Subcutaneous abdominal adipose tissue (tissue), 5 donors: ENCODE results near the gene ERLIN1.
A peak's percentile ranks its signal among the peaks of the same experiment; 100 is the strongest.

Experiments used
- H3K27ac ChIP-seq: one replicate; pipeline ENCODE4 v1.7.0; 2013; ENCODE audit warnings: low read depth, mild to moderate bottlenecking, inconsistent platforms, low read length, moderate library complexity
- H3K27me3 ChIP-seq, 5 donors: one replicate each; pipeline ENCODE4 v1.7.0; 2013; ENCODE audit warnings: low read length in 5 of 5, inconsistent platforms in 1 of 5; ENCODE audit not compliant: control insufficient read depth in 5 of 5, insufficient read depth in 4 of 5
- H3K36me3 ChIP-seq, 5 donors: one replicate each; pipeline ENCODE4 v1.7.0; 2013; ENCODE audit warnings: low read length in 5 of 5; ENCODE audit not compliant: control insufficient read depth in 5 of 5, insufficient read depth in 5 of 5
- H3K4me1 ChIP-seq, 5 donors: one replicate each; pipeline ENCODE4 v1.7.0; 2013; ENCODE audit warnings: low read length in 5 of 5, mild to moderate bottlenecking in 3 of 5, moderate library complexity in 1 of 5; ENCODE audit not compliant: control insufficient read depth in 5 of 5, insufficient read depth in 5 of 5
- H3K4me3 ChIP-seq, 5 donors: one replicate each; pipeline ENCODE4 v1.7.0; 2013; ENCODE audit warnings: low read length in 5 of 5, low read depth in 1 of 5
- H3K9ac ChIP-seq, 5 donors: one replicate each; pipeline ENCODE4 v1.7.0; 2013; ENCODE audit warnings: low read length in 5 of 5, mild to moderate bottlenecking in 4 of 5, moderate library complexity in 3 of 5
- H3K9me3 ChIP-seq, 5 donors: one replicate each; pipeline ENCODE4 v1.7.0; 2013; ENCODE audit warnings: low read length in 5 of 5; ENCODE audit not compliant: control insufficient read depth in 5 of 5
- donor health status: healthy.
- donor health status: healthy.
- donor health status: healthy.
- donor health status: healthy.
- donor health status: healthy.

The ERLIN1 gene

DNA sequence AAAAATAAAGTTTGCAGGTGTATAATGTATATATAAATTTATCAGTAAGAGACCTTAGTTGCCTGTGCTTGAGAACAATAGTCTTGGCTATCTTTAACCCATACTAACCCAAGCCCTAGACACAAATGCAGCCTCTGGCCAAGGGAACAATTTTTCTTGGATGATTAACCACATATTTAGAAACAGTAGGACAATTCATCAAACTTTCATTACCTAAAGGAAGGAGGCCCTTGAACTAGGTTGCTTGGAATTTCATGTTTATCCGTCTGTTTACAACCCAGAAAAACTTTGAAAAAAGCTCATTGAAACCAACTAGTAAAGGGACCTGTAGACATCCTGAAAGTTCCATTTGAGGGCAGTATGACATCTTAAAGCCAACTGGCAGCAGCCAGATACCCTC is 8.9 kb upstream of the ERLIN1 start:
- H3K4me3 ChIP-seq: no peak overlapping the region
- H3K9me3 ChIP-seq: no peaks in the 10 kb centered on the region
- peaks cover 0 to 4% (median 0%) of the 10 kb centered on the region in 5 donors for H3K4me1 ChIP-seq
- H3K9ac ChIP-seq: no peak overlapping the region
- H3K27ac ChIP-seq: no peak overlapping the region
- peaks cover 51 to 74% (median 66%) of the 10 kb centered on the region in 5 donors for H3K36me3 ChIP-seq
- no peaks in the 10 kb centered on the region for H3K27me3 ChIP-seq

DNA sequence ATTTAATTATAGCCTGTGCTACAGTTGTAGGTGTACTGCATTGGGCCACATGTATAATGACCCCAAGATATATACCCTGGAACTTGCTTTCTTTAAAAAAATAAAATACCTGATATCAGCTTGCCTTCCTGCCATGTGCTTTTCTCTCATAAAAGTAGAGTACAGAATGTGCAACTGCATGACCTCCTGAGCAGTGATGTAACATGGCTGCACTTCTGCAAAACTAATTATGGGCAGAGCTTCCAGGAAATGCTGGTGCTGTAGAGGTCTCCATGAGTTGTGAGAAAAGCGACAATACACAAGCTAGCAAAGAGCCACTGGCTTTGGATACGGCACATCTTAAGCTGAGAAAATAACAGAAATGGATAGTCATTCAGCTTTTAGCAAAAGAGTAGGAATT is 6.5 kb upstream of the ERLIN1 start:
- Histone ChIP-seq H3K36me3 (peaks cover 34 to 60% (median 52%) of the 10 kb centered on the region in 5 donors), H3K27ac (peak overlapping the region; percentile 55), H3K4me1 (peaks cover 0 to 4% (median 0%) of the 10 kb centered on the region in 5 donors), H3K27me3 (no peaks in the 10 kb centered on the region), H3K9me3 (no peaks in the 10 kb centered on the region), H3K4me3 (no peak overlapping the region), H3K9ac (no peak overlapping the region)

DNA sequence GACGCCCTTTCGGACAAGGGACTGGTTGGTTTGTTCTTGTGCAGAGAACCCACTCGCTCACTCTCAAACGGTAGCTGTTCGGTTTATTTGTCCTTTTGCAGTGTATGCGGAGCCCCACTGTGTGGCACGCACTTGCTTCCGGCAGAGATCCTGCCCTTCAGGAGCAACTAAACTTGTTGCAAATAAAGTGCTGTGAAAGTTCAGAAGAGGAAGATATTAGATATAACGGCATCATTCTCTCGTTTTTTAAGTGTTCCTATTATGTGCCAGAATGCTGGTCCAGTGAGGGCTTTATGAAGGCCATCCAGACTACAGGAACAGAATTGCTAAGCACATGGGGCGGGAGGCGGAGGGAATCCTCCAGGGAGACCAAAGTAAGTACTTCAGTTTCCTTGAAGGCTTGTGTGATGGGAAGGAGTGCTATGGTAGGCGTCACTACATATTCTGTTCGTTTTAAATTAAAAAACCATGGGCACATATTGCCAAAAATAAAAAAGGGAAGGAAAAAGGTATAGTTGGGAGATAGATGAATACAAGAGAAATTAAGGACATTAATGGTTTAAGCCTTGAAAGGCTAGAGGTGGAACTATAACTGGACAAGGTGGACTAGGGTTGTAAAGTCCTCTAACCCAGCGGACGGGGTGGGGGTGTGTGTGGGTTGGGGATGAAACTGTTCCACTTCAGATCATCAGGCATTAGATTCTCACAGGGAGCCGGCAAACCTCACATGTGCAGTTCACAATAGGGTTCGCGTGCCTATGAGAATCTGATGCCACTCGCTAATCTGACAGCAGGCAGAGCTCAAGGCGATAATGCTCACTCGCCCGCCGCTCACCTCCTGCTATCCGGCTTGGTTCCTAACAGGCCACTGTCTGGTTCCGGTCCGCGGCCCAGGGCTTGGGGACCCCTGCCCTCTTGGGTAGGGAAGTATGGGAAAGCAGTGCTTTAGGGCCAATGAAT is 704 bp upstream of the ERLIN1 start:
- H3K9me3 ChIP-seq: no peaks in the 10 kb centered on the region
- no peaks in the 10 kb centered on the region for H3K27me3 ChIP-seq
- peaks cover 3 to 29% (median 23%) of the 10 kb centered on the region in 5 donors for H3K4me1 ChIP-seq
- H3K36me3 ChIP-seq: peaks cover 10 to 29% (median 28%) of the 10 kb centered on the region in 5 donors
- H3K9ac ChIP-seq: peak overlapping the region; percentile 86 to 95 (median 92)
- peak overlapping the region; percentile 76 to 100 (median 92) for H3K4me3 ChIP-seq
- H3K27ac ChIP-seq: peak overlapping the region; percentile 93

DNA sequence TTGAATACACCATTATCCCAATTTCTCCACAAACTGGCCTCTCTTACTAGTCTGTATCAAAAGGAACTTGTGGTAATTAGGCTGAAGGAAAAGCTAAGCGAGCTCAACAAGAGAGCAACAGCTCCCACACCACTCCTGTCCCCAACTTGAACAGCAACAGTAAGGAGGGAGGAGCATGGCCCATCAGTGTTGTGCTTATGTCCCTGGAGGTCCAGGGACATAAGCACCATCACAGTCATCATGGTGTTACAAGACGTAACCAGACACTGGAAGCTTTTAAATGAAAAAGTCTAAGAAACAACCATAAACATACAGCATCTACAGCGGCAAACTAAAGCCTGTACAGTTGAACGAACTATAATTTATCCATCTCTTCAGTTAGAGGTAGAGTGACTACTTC is 989 bp downstream of the ERLIN1 start:
- Histone ChIP-seq H3K9ac (peak overlapping the region; percentile 86 to 97 (median 92)), H3K27ac (peak overlapping the region; percentile 93), H3K27me3 (no peaks in the 10 kb centered on the region), H3K4me3 (peak overlapping the region; percentile 76 to 99 (median 92)), H3K9me3 (no peaks in the 10 kb centered on the region), H3K4me1 (peaks cover 3 to 31% (median 23%) of the 10 kb centered on the region in 5 donors), H3K36me3 (peaks cover 0 to 21% (median 12%) of the 10 kb centered on the region in 5 donors)

DNA sequence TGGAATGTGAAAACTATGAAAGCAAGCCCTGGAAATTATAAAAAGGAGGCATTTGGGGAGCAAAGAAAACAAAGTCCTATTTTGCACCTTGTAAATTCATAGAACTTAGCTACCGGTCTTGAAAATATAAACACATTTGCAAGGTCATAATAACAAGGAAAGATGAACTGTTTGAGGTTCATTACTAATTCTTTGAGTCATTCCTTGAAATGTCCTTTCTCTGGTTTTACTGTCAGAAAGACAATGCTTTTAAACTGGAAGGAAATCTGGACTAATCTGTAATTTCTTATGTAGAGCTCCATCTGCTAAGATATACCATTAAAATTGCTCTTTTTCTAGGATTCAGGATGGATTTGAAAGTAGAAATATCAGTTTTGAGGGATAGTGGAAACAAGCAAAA is 1.4 kb downstream of the ERLIN1 start:
- Histone ChIP-seq H3K27me3 (no peaks in the 10 kb centered on the region), H3K9ac (peak overlapping the region in 4 of 5 donors; percentile 86 to 97 (median 94)), H3K36me3 (peaks cover 0 to 22% (median 10%) of the 10 kb centered on the region in 5 donors), H3K9me3 (no peaks in the 10 kb centered on the region), H3K27ac (no peak overlapping the region), H3K4me1 (peaks cover 3 to 32% (median 23%) of the 10 kb centered on the region in 5 donors), H3K4me3 (peak overlapping the region in 4 of 5 donors; percentile 85 to 99 (median 95))

DNA sequence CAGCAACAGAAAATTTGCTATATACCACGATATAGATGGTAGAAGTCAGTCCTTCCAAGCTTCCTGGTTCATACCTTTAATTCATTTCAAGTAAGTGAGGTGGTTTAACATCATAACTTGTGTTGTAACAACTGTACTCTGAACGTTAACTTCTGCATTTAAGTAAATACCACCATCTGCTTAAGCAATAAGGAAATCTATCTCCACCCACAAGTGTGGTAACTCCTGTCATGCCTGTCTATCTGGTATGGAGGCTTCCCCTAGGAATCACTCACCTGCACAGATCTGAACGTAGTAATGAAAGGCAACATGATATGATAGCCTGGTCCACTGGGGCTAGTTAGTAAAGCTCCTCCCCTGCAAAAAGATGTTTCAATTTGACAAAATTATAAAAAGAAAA is 2.3 kb downstream of the ERLIN1 start:
- Histone ChIP-seq H3K4me1 (peaks cover 3 to 40% (median 28%) of the 10 kb centered on the region in 5 donors), H3K36me3 (peaks cover under 1 to 22% (median 11%) of the 10 kb centered on the region in 5 donors), H3K27me3 (no peaks in the 10 kb centered on the region), H3K4me3 (no peak overlapping the region), H3K9me3 (no peaks in the 10 kb centered on the region), H3K9ac (peak overlapping the region in 1 of 5 donors; percentile 22), H3K27ac (no peak overlapping the region)

DNA sequence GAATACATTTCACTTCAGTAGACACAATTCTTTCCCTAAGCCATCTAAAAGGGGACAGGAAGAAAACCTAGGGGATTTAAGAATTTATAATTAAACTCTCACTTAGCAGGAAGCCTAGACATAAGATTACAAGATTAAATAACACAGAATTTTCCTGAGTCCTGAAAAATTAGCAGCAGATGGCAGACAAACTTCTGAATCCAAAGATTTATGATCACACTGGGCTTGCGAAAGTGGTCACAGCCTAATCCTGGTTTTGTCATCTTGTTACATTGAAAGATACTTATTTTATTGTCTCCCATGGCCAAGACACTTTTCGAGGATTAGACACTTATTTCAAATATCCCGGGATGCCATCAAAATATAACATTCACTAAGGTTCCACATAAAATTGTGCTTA is 2.9 kb downstream of the ERLIN1 start:
- Histone ChIP-seq H3K4me3 (no peak overlapping the region), H3K36me3 (peaks cover 3 to 28% (median 14%) of the 10 kb centered on the region in 5 donors), H3K9ac (peak overlapping the region in 1 of 5 donors; percentile 36), H3K9me3 (no peaks in the 10 kb centered on the region), H3K27me3 (no peaks in the 10 kb centered on the region), H3K4me1 (peaks cover 3 to 40% (median 28%) of the 10 kb centered on the region in 5 donors), H3K27ac (no peak overlapping the region)

DNA sequence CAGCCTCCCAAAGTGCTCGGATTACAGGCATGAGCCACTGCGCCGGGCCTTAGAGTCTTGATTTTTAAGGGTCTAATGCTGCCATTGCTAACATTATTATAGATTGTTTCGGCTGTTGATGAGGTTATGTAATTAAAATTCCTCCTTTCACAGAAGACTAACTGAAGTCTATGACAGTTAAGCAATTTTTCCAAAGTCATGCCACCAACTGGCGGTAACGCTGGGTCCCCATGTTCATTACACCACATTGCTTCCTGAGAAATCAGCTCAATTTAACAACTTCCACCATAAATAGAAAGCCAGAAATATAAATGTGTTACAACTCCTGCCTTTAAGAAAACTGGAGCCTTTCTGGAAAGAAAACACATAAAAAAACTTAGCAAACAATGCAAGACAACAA is 3.5 kb downstream of the ERLIN1 start:
- Histone ChIP-seq H3K27ac (no peak overlapping the region), H3K9me3 (no peaks in the 10 kb centered on the region), H3K27me3 (no peaks in the 10 kb centered on the region), H3K4me3 (no peak overlapping the region), H3K4me1 (peaks cover 3 to 39% (median 28%) of the 10 kb centered on the region in 5 donors), H3K36me3 (peaks cover 3 to 34% (median 14%) of the 10 kb centered on the region in 5 donors), H3K9ac (no peak overlapping the region)

DNA sequence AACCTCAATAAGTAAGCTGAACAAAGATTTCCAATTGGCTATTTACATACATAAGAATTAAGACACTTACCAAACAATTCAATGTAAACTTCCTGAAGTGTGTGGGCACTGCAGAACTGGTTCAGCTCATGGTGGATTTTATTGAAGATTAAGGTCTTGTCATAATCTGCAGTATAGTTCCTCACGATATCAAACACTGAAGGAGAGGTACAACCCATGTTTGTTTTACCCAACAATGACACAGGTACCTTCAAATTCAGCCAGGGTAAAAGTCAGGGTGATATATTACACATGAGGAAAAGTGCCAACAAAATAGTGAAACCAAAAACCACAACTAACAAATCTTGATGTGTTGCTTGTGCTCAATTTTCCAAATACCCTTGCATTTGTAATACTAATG is 10.0 kb downstream of the ERLIN1 start:
- no peaks in the 10 kb centered on the region for H3K27me3 ChIP-seq
- no peak overlapping the region for H3K9ac ChIP-seq
- H3K4me3 ChIP-seq: no peak overlapping the region
- H3K36me3 ChIP-seq: peaks cover 32 to 68% (median 52%) of the 10 kb centered on the region in 5 donors
- H3K4me1 ChIP-seq: peaks cover 0 to 11% (median 4%) of the 10 kb centered on the region in 5 donors
- peaks cover 0 to 8% (median 0%) of the 10 kb centered on the region in 5 donors for H3K9me3 ChIP-seq
- no peak overlapping the region for H3K27ac ChIP-seq
